Brain microvascular endothelial cell (primary cell): ENCODE results near the gene PBX1.

Experiments
- DNase-seq: peaks from one replicate; pipeline ENCODE4 v3.0.0-alpha.2; 2020
- H3K27ac ChIP-seq: fragments of 250-450 bp; sonication (Bioruptor Pico); 2 replicates; pipeline ENCODE4 v1.5.1; 2020; ENCODE audit warnings: mild to moderate bottlenecking, moderate library complexity
- H3K27me3 ChIP-seq: fragments of 250-450 bp; sonication (Bioruptor Pico); replicated peaks from 2 replicates; pipeline ENCODE4 v1.5.1; 2020; ENCODE audit warnings: mild to moderate bottlenecking
- H3K36me3 ChIP-seq: fragments of 250-450 bp; sonication (Bioruptor Pico); replicated peaks from 2 replicates; pipeline ENCODE4 v1.5.1; 2020; ENCODE audit warnings: mild to moderate bottlenecking
- H3K4me3 ChIP-seq: 2 replicates; pipeline ENCODE4 v1.5.1; 2011; ENCODE audit warnings: low read depth, mild to moderate bottlenecking, control low read depth, low read length, moderate library complexity
- CTCF ChIP-seq: IDR thresholded peaks from 2 replicates; pipeline ENCODE4 v1.5.1; 2011; ENCODE audit warnings: low read depth, mild to moderate bottlenecking, moderate library complexity, low read length, control low read depth, inconsistent platforms; ENCODE audit errors: missing control alignments
- in situ Hi-C: cut with HindIII; loops from 2 replicates; pipeline ENCODE4 v1.10.0; 2017; ENCODE audit warnings: low sequenced_read_pairs, low pct_ligation_motif_present

Gene PBX1

GRCh38 chr1:164659621-164660411, 100.8 kb downstream of the PBX1 start:
- TF ChIP-seq CTCF = no peak
- Histone ChIP-seq H3K36me3 (no peaks in the 10 kb centered on the region), H3K27me3 (no peaks in the 10 kb centered on the region), H3K27ac (no peak overlapping the region), H3K4me3 (no peak overlapping the region)
- in situ Hi-C loops = no loop called here
- no peak for DNase-seq

GRCh38 chr1:164660412-164660772, 101.4 kb downstream of the PBX1 start:
- H3K27ac ChIP-seq = no peak overlapping the region
- in situ Hi-C loops = no loop called here
- no peaks in the 10 kb centered on the region for H3K27me3 ChIP-seq
- H3K36me3 ChIP-seq = no peaks in the 10 kb centered on the region
- no peak for TF ChIP-seq CTCF
- peak; percentile 86 for DNase-seq
- H3K4me3 ChIP-seq = no peak overlapping the region

GRCh38 chr1:164660775-164661174, 101.8 kb downstream of the PBX1 start:
- in situ Hi-C loops = no loop called here
- no peak for TF ChIP-seq CTCF
- Histone ChIP-seq H3K27ac (no peak overlapping the region), H3K36me3 (no peaks in the 10 kb centered on the region), H3K4me3 (no peak overlapping the region), H3K27me3 (no peaks in the 10 kb centered on the region)
- DNase-seq = no peak

- no peaks in the 10 kb centered on the region for H3K27me3 ChIP-seq
- H3K27ac ChIP-seq = no peak overlapping the region
- no peak overlapping the region for H3K4me3 ChIP-seq
- peak; percentile 20 for TF ChIP-seq CTCF
- no peaks in the 10 kb centered on the region for H3K36me3 ChIP-seq
- no peak for DNase-seq
- in situ Hi-C loops = no loop called here
Measured at GRCh38 chr1:164662462-164662861, 103.5 kb downstream of the PBX1 start.

GRCh38 chr1:164662955-164663354, 104.0 kb downstream of the PBX1 start:
- in situ Hi-C loops = no loop called here
- H3K27ac ChIP-seq = no peak overlapping the region
- no peak for TF ChIP-seq CTCF

GRCh38 chr1:164664127-164664526, 105.1 kb downstream of the PBX1 start:
- in situ Hi-C loops = no loop called here
- Histone ChIP-seq H3K36me3 (no peaks in the 10 kb centered on the region), H3K4me3 (no peak overlapping the region), H3K27ac (no peak overlapping the region), H3K27me3 (no peaks in the 10 kb centered on the region)
- TF ChIP-seq CTCF = no peak
- no peak for DNase-seq

More at GRCh38 chr1:164662955-164663354, 104.0 kb downstream of the PBX1 start:
- H3K4me3 ChIP-seq = no peak overlapping the region
- H3K36me3 ChIP-seq = no peaks in the 10 kb centered on the region
- DNase-seq = no peak
- no peaks in the 10 kb centered on the region for H3K27me3 ChIP-seq
